A549 (cell line): Measurements from ENCODE around the gene SRGAP3.

Experiments used
- BCL3 ChIP-seq: fragments of >200 bp; sonication (Bioruptor Twin); formaldehyde crosslinking; IDR thresholded peaks from 3 replicates; pipeline ENCODE4 v1.6.1; 2016
- CEBPB ChIP-seq, 2 experiments: fragments of >200 bp in 1 of 2; sonication (Bioruptor Twin) in 1 of 2; formaldehyde crosslinking in 1 of 2; IDR thresholded peaks; 2 replicates each; pipeline ENCODE4 v1.6.1; 2012 to 2016
- CHD2 ChIP-seq: fragments of 150-350 bp; IDR thresholded peaks from 2 replicates; pipeline ENCODE4 v1.6.1; 2014; ENCODE audit warnings: low read length; ENCODE audit not compliant: partially characterized antibody
- POLR2A ChIP-seq: IDR thresholded peaks from 2 replicates; pipeline ENCODE4 v1.6.1; 2012; ENCODE audit warnings: mild to moderate bottlenecking, low read length
- REST ChIP-seq: fragments of 200-600 bp; sonication (generic); IDR thresholded peaks from 2 replicates; pipeline ENCODE4 v1.6.1; 2016; ENCODE audit warnings: antibody characterized with exemption, mild to moderate bottlenecking, moderate library complexity
- RFX5 ChIP-seq: fragments of 450-650 bp; IDR thresholded peaks from 2 replicates; pipeline ENCODE4 v1.7.1; 2014; ENCODE audit warnings: antibody characterized with exemption, mild to moderate bottlenecking, moderate library complexity

- no peak for TF ChIP-seq CHD2
- TF ChIP-seq BCL3, result no peak
- no peak for TF ChIP-seq CEBPB (IDR thresholded peaks at IDR 0.05)
- no peak for TF ChIP-seq POLR2A
- no peak for TF ChIP-seq RFX5
- no peak for TF ChIP-seq REST
Measured at GRCh38 chr3:8993331-8993730, 256.1 kb downstream of the SRGAP3 start.
